GM12878 (cell line): ENCODE results near the gene FAM114A1.

Source experiments
- BMI1 ChIP-seq: fragments of 450-650 bp; IDR thresholded peaks from 2 replicates; pipeline ENCODE4 v1.6.1; 2016; ENCODE audit warnings: mild to moderate bottlenecking, moderate library complexity, borderline replicate concordance
- CEBPB ChIP-seq, 2 experiments: fragments of 150-350 bp in 1 of 2; IDR thresholded peaks; 2 replicates each; pipeline ENCODE4 v1.6.1; 2012 to 2014; ENCODE audit warnings: low read depth in 2 of 2, low read length in 2 of 2, borderline replicate concordance in 1 of 2, inconsistent platforms in 1 of 2
- TF ChIP-seq, protein P1 (sequence below): fragments of 450-650 bp; IDR thresholded peaks from 2 replicates; pipeline ENCODE4 v1.6.1; 2016; ENCODE audit warnings: mild to moderate bottlenecking

DNA sequence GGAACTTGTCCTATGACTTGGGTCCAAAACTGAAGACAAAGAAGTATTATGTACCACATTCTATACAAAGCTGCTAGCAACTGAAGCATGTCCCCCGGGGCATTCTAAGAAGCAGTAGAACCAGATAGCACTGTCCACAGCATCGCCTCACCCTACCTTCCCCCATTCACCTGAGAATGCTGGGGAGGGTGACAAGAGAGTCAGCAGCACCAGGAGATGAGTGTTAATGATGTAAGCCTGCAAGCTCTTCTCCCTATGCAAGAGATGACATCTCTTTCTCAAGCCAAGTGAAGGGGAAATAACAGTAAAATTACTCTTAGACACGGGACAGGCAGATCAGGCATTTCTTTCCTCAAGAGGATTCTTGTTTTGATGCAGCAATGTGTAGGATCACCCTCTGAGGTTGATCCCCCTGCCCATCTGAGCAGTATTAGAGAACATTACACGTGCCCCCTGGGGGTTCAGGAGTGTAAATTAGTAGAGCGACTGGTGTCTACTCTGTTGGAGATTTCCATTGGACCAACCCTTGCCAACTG is 49.1 kb upstream of the FAM114A1 start:
- TF ChIP-seq, protein P1, sequence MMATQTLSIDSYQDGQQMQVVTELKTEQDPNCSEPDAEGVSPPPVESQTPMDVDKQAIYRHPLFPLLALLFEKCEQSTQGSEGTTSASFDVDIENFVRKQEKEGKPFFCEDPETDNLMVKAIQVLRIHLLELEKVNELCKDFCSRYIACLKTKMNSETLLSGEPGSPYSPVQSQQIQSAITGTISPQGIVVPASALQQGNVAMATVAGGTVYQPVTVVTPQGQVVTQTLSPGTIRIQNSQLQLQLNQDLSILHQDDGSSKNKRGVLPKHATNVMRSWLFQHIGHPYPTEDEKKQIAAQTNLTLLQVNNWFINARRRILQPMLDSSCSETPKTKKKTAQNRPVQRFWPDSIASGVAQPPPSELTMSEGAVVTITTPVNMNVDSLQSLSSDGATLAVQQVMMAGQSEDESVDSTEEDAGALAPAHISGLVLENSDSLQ: peak; percentile 22; the same call in 1 of the 2 replicates
- no peak for TF ChIP-seq BMI1
- TF ChIP-seq CEBPB (IDR thresholded peaks at IDR 0.05; ENCODE audit: borderline replicate concordance in 1 of 2, low read depth in 2 of 2, low read length in 2 of 2): no peak
